HepG2 (cell line): ENCODE results near the gene ADAMTS13. TPM values are rescaled to one million over a fixed set of nuclear protein-coding genes. Genes with fewer than 3 reads are reported as not detected.
A peak's percentile ranks its signal among the peaks of the same experiment; 100 is the strongest.

Experiments
- ATAC-seq: fragments of 200-7000 bp; cut with Tn5 transposase; 3 replicates; pipeline ENCODE4 v1.9.1; 2020; ENCODE audit warnings: mild to moderate bottlenecking, moderate library complexity
- BruUV-seq: library from RNA; stranded (reverse); fragments of 400-500 nt; replicated peaks from 2 replicates; lab custom pipeline; 2021; lab: Mats Ljungman, UMichigan
- CTCF ChIA-PET: fragments of 300-600 bp; formaldehyde crosslinking; extraction: SDS; loops from one replicate; lab custom pipeline; 2021; ENCODE audit warnings: low total read pairs, inconsistent platforms, low intra/inter-chr PET ratio; lab: Yijun Ruan, JAX
- POLR2A ChIA-PET: fragments of 350-600 bp; sonication (Branson Sonifier 250); formaldehyde crosslinking; loops from one replicate; lab custom pipeline; 2020; ENCODE audit warnings: antibody characterized with exemption, inconsistent platforms; lab: Yijun Ruan, JAX
- DNase-seq: peaks from one replicate; pipeline ENCODE4 v3.0.0-alpha.2; 2015; ENCODE audit warnings: low spot score
- FAIRE-seq: peaks from 3 replicates; lab custom pipeline; 2011; peaks lifted over from hg19 to GRCh38; lab: Jason Lieb, UNC
- H2AFZ ChIP-seq: one replicate; pipeline ENCODE4 v1.6.1; 2011; ENCODE audit warnings: low read length, inconsistent platforms
- H3K27ac ChIP-seq: fragments of 300-600 bp; 3 replicates; pipeline ENCODE4 v1.8.0; 2011; ENCODE audit warnings: mixed run types, mild to moderate bottlenecking, mixed read lengths, low read length, inconsistent platforms; ENCODE audit not compliant: insufficient read depth; ENCODE audit errors: extremely low read length
- H3K27me3 ChIP-seq, 2 experiments: fragments of 200-600 bp in 1 of 2; 2 replicates in 1 of 2; 3 replicates in 1 of 2; pipeline versions ENCODE4 v1.6.0 to v1.8.0; 2011; ENCODE audit warnings: low read length in 2 of 2, mild to moderate bottlenecking in 2 of 2, moderate library complexity in 2 of 2, inconsistent platforms in 1 of 2; ENCODE audit not compliant: insufficient read depth in 2 of 2, control insufficient read depth in 1 of 2
- H3K36me3 ChIP-seq, 2 experiments: fragments of 200-600 bp in 1 of 2; replicated peaks in 1 of 2; 2 replicates in 1 of 2; 3 replicates in 1 of 2; pipeline versions ENCODE4 v1.5.1 to v1.8.0; 2011; ENCODE audit warnings: low read length in 2 of 2, inconsistent platforms in 1 of 2; ENCODE audit not compliant: insufficient read depth in 2 of 2, control insufficient read depth in 1 of 2
- H3K4me1 ChIP-seq: 2 replicates; pipeline ENCODE4 v1.5.1; 2012; ENCODE audit warnings: low read length, inconsistent platforms; ENCODE audit not compliant: insufficient read depth
- H3K4me2 ChIP-seq: 2 replicates; pipeline ENCODE4 v1.6.0; 2011; ENCODE audit warnings: low read depth, low read length, inconsistent platforms
- H3K4me3 ChIP-seq, 3 experiments: fragments of 200-600 bp in 1 of 3; sonication (generic), shearing (Covaris generic) in 1 of 3; replicated peaks in 1 of 3; 2 replicates each; pipeline ENCODE4 v1.5.1; 2011 to 2016; ENCODE audit warnings: low read length in 3 of 3, inconsistent platforms in 2 of 3, low read depth in 2 of 3, mild to moderate bottlenecking in 2 of 3, control low read depth in 1 of 3, mixed read lengths in 1 of 3; ENCODE audit not compliant: insufficient read depth in 1 of 3
- H3K79me2 ChIP-seq: one replicate; pipeline ENCODE4 v1.6.1; 2011; ENCODE audit warnings: low read length, inconsistent platforms; ENCODE audit not compliant: insufficient read depth
- H3K9ac ChIP-seq: 2 replicates; pipeline ENCODE4 v1.6.0; 2011; ENCODE audit warnings: mild to moderate bottlenecking, low read depth, low read length, inconsistent platforms; ENCODE audit not compliant: insufficient read depth
- H3K9me3 ChIP-seq: 2 replicates; pipeline ENCODE4 v1.5.1; 2012; ENCODE audit warnings: mild to moderate bottlenecking, low read length
- H4K20me1 ChIP-seq: 2 replicates; pipeline ENCODE4 v1.6.0; 2011; ENCODE audit warnings: inconsistent platforms, mild to moderate bottlenecking, low read length, moderate library complexity; ENCODE audit not compliant: insufficient read depth
- CEBPB ChIP-seq: IDR thresholded peaks from 2 replicates; pipeline ENCODE4 v1.6.1; 2011; ENCODE audit warnings: low read depth, low read length, improper control_type of control experiment, borderline replicate concordance
- CTCF ChIP-seq: sonication (generic); formaldehyde crosslinking; IDR thresholded peaks from 2 replicates; pipeline ENCODE4 v1.5.0; 2020; ENCODE audit warnings: mild to moderate bottlenecking, missing genetic modification reagents, moderate library complexity
- ESRRA ChIP-seq: sonication (generic); formaldehyde crosslinking; IDR thresholded peaks from 2 replicates; pipeline ENCODE4 v1.5.1; 2020; ENCODE audit warnings: mild to moderate bottlenecking, low read depth, missing genetic modification reagents
- GZF1 ChIP-seq: sonication (generic); formaldehyde crosslinking; IDR thresholded peaks from 2 replicates; pipeline ENCODE4 v1.5.1; 2020; ENCODE audit warnings: mild to moderate bottlenecking, missing genetic modification reagents
- SP1 ChIP-seq, 2 experiments: fragments of 450-650 bp in 1 of 2; sonication (generic) in 1 of 2; formaldehyde crosslinking in 1 of 2; IDR thresholded peaks; 2 replicates each; pipeline versions ENCODE4 v1.4.0 to v1.6.1; 2016 to 2020; ENCODE audit warnings: missing genetic modification reagents in 1 of 2
- TBX2 ChIP-seq: sonication (generic); formaldehyde crosslinking; IDR thresholded peaks from 2 replicates; pipeline ENCODE4 v1.5.0; 2020; ENCODE audit warnings: missing genetic modification reagents, mild to moderate bottlenecking, borderline replicate concordance
- ZBTB14 ChIP-seq: sonication (generic); formaldehyde crosslinking; IDR thresholded peaks from 2 replicates; pipeline ENCODE4 v1.4.0; 2020; ENCODE audit warnings: missing genetic modification reagents
- ZBTB42 ChIP-seq: sonication (generic); formaldehyde crosslinking; IDR thresholded peaks from 2 replicates; pipeline ENCODE4 v1.5.0; 2020; ENCODE audit warnings: mild to moderate bottlenecking, missing genetic modification reagents
- ZFP36 ChIP-seq: fragments of 150-350 bp; IDR thresholded peaks from 2 replicates; pipeline ENCODE4 v1.6.1; 2018; ENCODE audit warnings: borderline replicate concordance, low read length, low read depth; ENCODE audit not compliant: partially characterized antibody
- ZMYM2 ChIP-seq: sonication (generic); formaldehyde crosslinking; IDR thresholded peaks from 2 replicates; pipeline ENCODE4 v1.8.0; 2022; ENCODE audit warnings: mild to moderate bottlenecking, missing genetic modification reagents
- ZMYM3 ChIP-seq: sonication (generic); formaldehyde crosslinking; IDR thresholded peaks from 2 replicates; pipeline ENCODE4 v1.5.1; 2020; ENCODE audit warnings: mild to moderate bottlenecking, missing genetic modification reagents
- ZNF138 ChIP-seq: sonication (generic); formaldehyde crosslinking; IDR thresholded peaks from 2 replicates; pipeline ENCODE4 v1.5.0; 2020; ENCODE audit warnings: mild to moderate bottlenecking, low read depth, missing genetic modification reagents
- ZNF205 ChIP-seq: IDR thresholded peaks from 2 replicates; pipeline ENCODE4 v1.6.1; 2018; ENCODE audit warnings: missing biosample characterization, missing genetic modification reagents
- ZNF44 ChIP-seq: sonication (generic); formaldehyde crosslinking; IDR thresholded peaks from 2 replicates; pipeline ENCODE4 v1.5.1; 2020; ENCODE audit warnings: mild to moderate bottlenecking, missing genetic modification reagents
- ZNF678 ChIP-seq: sonication (generic); formaldehyde crosslinking; IDR thresholded peaks from 2 replicates; pipeline ENCODE4 v1.4.0; 2020; ENCODE audit warnings: mild to moderate bottlenecking, missing genetic modification reagents
- ZSCAN5A ChIP-seq: sonication (generic); formaldehyde crosslinking; IDR thresholded peaks from 2 replicates; pipeline ENCODE4 v1.8.0; 2022; ENCODE audit warnings: mild to moderate bottlenecking, missing genetic modification reagents, borderline replicate concordance
- WGBS: methylation state at CpG from one replicate; pipeline ENCODE4 v1.1.6; 2017; ENCODE audit warnings: low lambda C conversion rate; 5-methylcytosine and 5-hydroxymethylcytosine counted together
- in situ Hi-C: cut with HindIII; loops from 2 replicates; pipeline ENCODE4 v1.10.0; 2017; ENCODE audit warnings: low pct_unique_long_range_greater_than_20kb; ENCODE audit not compliant: extremely low pct_ligation_motif_present
- intact Hi-C: fragments of 100-400 bp; cut with micrococcal nuclease; formaldehyde crosslinking; loops from one replicate; pipeline ENCODE4 v1.10.0; 2022; ENCODE audit not compliant: unreplicated experiment
- polyA plus RNA-seq, 8 experiments: library from polyadenylated mRNA; depleted of rRNA in 3 of 8; stranded (reverse) in 7 of 8; unstranded in 1 of 8; fragments of >200 nt; fragmentation: Illumina TruSeq in 4 of 8; extraction: Trizol in 4 of 8; gene quantifications; 2 replicates each; pipeline versions ENCODE4 v1.2.1 to v1.2.3, GENCODE V29; 2011 to 2016; ENCODE audit warnings: low read depth in 4 of 8, missing spikeins in 1 of 8, mixed read lengths in 1 of 8; ENCODE audit not compliant: insufficient read depth in 1 of 8
- total RNA-seq, 5 experiments: library from RNA; depleted of rRNA; stranded (reverse); fragments of >200 nt; fragmentation: Illumina TruSeq; extraction: Trizol; gene quantifications; 2 replicates each; pipeline ENCODE4 v1.2.3, GENCODE V29; 2016; ENCODE audit warnings: low read depth in 1 of 5

The ADAMTS13 gene
- total and polyA plus RNA-seq, 2 of the 13 experiments (the other 11 are each of a cell fraction or from before 2014, with no cell fraction given) = 0.91 to 4.5 TPM

- FAIRE-seq (no peak), ATAC-seq (no peak), DNase-seq (no peak)
- Histone ChIP-seq H3K9me3 (no peaks in the 10 kb centered on the region), H3K79me2 (no peaks in the 10 kb centered on the region), H3K9ac (no peak overlapping the region), H3K4me2 (no peak overlapping the region), H3K27ac (no peak overlapping the region), H4K20me1 (no peaks in the 10 kb centered on the region), H3K27me3 (no peaks in the 10 kb centered on the region; a peak in 1 of 5 replicates), H3K4me1 (peaks cover 23% of the 10 kb centered on the region), H3K4me3 (no peak overlapping the region), H3K36me3 (no peaks in the 10 kb centered on the region), H2AFZ (no peak overlapping the region)
- TF ChIP-seq ZMYM2 (CRISPR knock-in tag) = no peak
- no peak for TF ChIP-seq ZBTB42 (CRISPR knock-in tag)
- no peak for TF ChIP-seq ZNF205
- peak; percentile 77 for TF ChIP-seq ZFP36
- 0 out of 2 replicates have a peak, but pooled peaks have one; percentile 11 for TF ChIP-seq ZMYM3 (CRISPR knock-in tag)
- no peak for TF ChIP-seq ZNF138 (CRISPR knock-in tag)
- no peak for TF ChIP-seq CEBPB
- TF ChIP-seq TBX2 (CRISPR knock-in tag) = no peak
- POLR2A ChIA-PET = no interaction called here
- intact Hi-C loops = no loop called here
- in situ Hi-C loops = no loop called here
- BruUV-seq = no TSS peak
- 47% methylated on average over 1 of the region's 1 CpG for WGBS
- CTCF ChIA-PET = no interaction called here
Measured at GRCh38 chr9:133430244-133430643, 8.1 kb downstream of the ADAMTS13 start.

- no peaks in the 10 kb centered on the region for H3K79me2 ChIP-seq
- peaks cover 0 to 22% of the 10 kb centered on the region in 2 experiments; a peak in 2 of 5 replicates for H3K27me3 ChIP-seq
- no peak for DNase-seq
- no peak overlapping the region for H3K4me2 ChIP-seq
- no peak for ATAC-seq
- TF ChIP-seq GZF1 (CRISPR knock-in tag) (no peak), CTCF (CRISPR knock-in tag) (peak; percentile 50), ZSCAN5A (CRISPR knock-in tag) (no peak), ZNF678 (CRISPR knock-in tag) (no peak), ZNF44 (CRISPR knock-in tag) (no peak), SP1 (IDR thresholded peaks at IDR 0.05) (no peak), SP1 (CRISPR knock-in tag; IDR thresholded peaks at IDR 0.05) (no peak), ESRRA (CRISPR knock-in tag) (no peak), ZBTB14 (CRISPR knock-in tag) (no peak)
- H3K4me1 ChIP-seq = peaks cover 8% of the 10 kb centered on the region
- no peak overlapping the region for H2AFZ ChIP-seq
- H3K27ac ChIP-seq = no peak overlapping the region
- CTCF ChIA-PET = no interaction called here
- H3K36me3 ChIP-seq = no peaks in the 10 kb centered on the region
- intact Hi-C loops = no loop called here
- FAIRE-seq = no peak
- H3K4me3 ChIP-seq = no peak overlapping the region
- 33% methylated on average over 3 of the region's 11 CpGs for WGBS
- H3K9ac ChIP-seq = no peak overlapping the region
- POLR2A ChIA-PET = no interaction called here
- no TSS peak for BruUV-seq
- no peaks in the 10 kb centered on the region for H4K20me1 ChIP-seq
- in situ Hi-C loops = no loop called here
- H3K9me3 ChIP-seq = no peaks in the 10 kb centered on the region
Measured at GRCh38 chr9:133433351-133433843, 11.2 kb downstream of the ADAMTS13 start.
